Measurements from ENCODE around the gene FAM170B. TPM values are rescaled to one million over a fixed set of nuclear protein-coding genes. Genes with fewer than 3 reads are reported as not detected.

The FAM170B gene
- total RNA-seq, 1 experiment from 2014 or later, result not detected

GRCh38 chr10:49173201-49173772, 39.5 kb upstream of the FAM170B start (continued):
- TF ChIP-seq, protein P1, sequence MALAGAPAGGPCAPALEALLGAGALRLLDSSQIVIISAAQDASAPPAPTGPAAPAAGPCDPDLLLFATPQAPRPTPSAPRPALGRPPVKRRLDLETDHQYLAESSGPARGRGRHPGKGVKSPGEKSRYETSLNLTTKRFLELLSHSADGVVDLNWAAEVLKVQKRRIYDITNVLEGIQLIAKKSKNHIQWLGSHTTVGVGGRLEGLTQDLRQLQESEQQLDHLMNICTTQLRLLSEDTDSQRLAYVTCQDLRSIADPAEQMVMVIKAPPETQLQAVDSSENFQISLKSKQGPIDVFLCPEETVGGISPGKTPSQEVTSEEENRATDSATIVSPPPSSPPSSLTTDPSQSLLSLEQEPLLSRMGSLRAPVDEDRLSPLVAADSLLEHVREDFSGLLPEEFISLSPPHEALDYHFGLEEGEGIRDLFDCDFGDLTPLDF (CRISPR knock-in tag; IDR thresholded peaks at IDR 0.05), result no peak

GRCh38 chr10:49172777-49173132, 38.9 kb upstream of the FAM170B start:
- no peaks in the 10 kb centered on the region for H3K27me3 Mint-ChIP-seq (ENCODE audit: low read depth)
- peaks cover 7% of the 10 kb centered on the region; the same call in 1 of the 2 replicates for H3K4me1 Mint-ChIP-seq
- DNase-seq (ENCODE audit: low spot score) (no peak), ATAC-seq (no peak)
- no peak overlapping the region for H3K4me3 Mint-ChIP-seq
- ChIA-PET CTCF (interaction anchor here (1.1 to 2.7 kb wide), 3 partner anchors 8 to 55 kb away, joined by 3 to 7 read pairs (median 4); no protein-coding TSS in a partner anchor), POLR2A (no interaction called here)
- no peak overlapping the region for H3K27ac Mint-ChIP-seq
- TF ChIP-seq ETV6 (CRISPR knock-in tag; IDR thresholded peaks at IDR 0.05) (no peak), ZNF281 (CRISPR knock-in tag; IDR thresholded peaks at IDR 0.05) (no peak), NR1H2 (CRISPR knock-in tag; IDR thresholded peaks at IDR 0.05) (no peak), AFF4 (CRISPR knock-in tag; IDR thresholded peaks at IDR 0.05; ENCODE audit: borderline replicate concordance) (no peak), FOXJ3 (CRISPR knock-in tag; IDR thresholded peaks at IDR 0.05; ENCODE audit: borderline replicate concordance) (no peak), HMGA2 (CRISPR knock-in tag; IDR thresholded peaks at IDR 0.05) (no peak), CBFB (CRISPR knock-in tag; IDR thresholded peaks at IDR 0.05; ENCODE audit: low read depth) (no peak), JAZF1 (CRISPR knock-in tag; IDR thresholded peaks at IDR 0.05) (no peak), ATF3 (CRISPR knock-in tag; conservative IDR thresholded peaks at IDR 0.05) (no peak), FOXK1 (CRISPR knock-in tag; IDR thresholded peaks at IDR 0.05) (no peak), CREM (CRISPR knock-in tag; IDR thresholded peaks at IDR 0.05) (no peak), SP1 (CRISPR knock-in tag; conservative IDR thresholded peaks at IDR 0.05) (no peak), NFE2L1 (CRISPR knock-in tag; IDR thresholded peaks at IDR 0.05) (no peak), ZNF396 (CRISPR knock-in tag; IDR thresholded peaks at IDR 0.05; ENCODE audit: borderline replicate concordance) (no peak)
- TF ChIP-seq, protein P2, sequence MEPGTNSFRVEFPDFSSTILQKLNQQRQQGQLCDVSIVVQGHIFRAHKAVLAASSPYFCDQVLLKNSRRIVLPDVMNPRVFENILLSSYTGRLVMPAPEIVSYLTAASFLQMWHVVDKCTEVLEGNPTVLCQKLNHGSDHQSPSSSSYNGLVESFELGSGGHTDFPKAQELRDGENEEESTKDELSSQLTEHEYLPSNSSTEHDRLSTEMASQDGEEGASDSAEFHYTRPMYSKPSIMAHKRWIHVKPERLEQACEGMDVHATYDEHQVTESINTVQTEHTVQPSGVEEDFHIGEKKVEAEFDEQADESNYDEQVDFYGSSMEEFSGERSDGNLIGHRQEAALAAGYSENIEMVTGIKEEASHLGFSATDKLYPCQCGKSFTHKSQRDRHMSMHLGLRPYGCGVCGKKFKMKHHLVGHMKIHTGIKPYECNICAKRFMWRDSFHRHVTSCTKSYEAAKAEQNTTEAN (CRISPR knock-in tag; IDR thresholded peaks at IDR 0.05), result no peak
- H3K9me3 Mint-ChIP-seq, result no peaks in the 10 kb centered on the region
- H3K36me3 Mint-ChIP-seq, result no peaks in the 10 kb centered on the region
